Glutamatergic neuron (in vitro differentiated cells): ENCODE results near the gene OAT. TPM values are rescaled to one million over a fixed set of nuclear protein-coding genes. Genes with fewer than 3 reads are reported as not detected.

Source experiments
- DNase-seq: peaks from one replicate; pipeline ENCODE4 v3.0.0; 2022
- H3K27ac Mint-ChIP-seq: one replicate; pipeline ENCODE4 v1.8.0; 2020; ENCODE audit warnings: mild to moderate bottlenecking, mixed read lengths, inconsistent platforms; ENCODE audit not compliant: unreplicated experiment
- H3K27me3 Mint-ChIP-seq: one replicate; pipeline ENCODE4 v1.8.0; 2020; ENCODE audit warnings: mild to moderate bottlenecking, moderate library complexity, mixed read lengths, inconsistent platforms; ENCODE audit not compliant: unreplicated experiment
- H3K36me3 Mint-ChIP-seq: one replicate; pipeline ENCODE4 v1.8.0; 2020; ENCODE audit warnings: mild to moderate bottlenecking, mixed read lengths, inconsistent platforms; ENCODE audit not compliant: unreplicated experiment
- H3K4me1 Mint-ChIP-seq: one replicate; pipeline ENCODE4 v1.8.0; 2020; ENCODE audit warnings: mild to moderate bottlenecking, low read depth, mixed read lengths, inconsistent platforms; ENCODE audit not compliant: unreplicated experiment
- H3K4me3 Mint-ChIP-seq: one replicate; pipeline ENCODE4 v1.8.0; 2020; ENCODE audit warnings: mild to moderate bottlenecking, mixed read lengths, inconsistent platforms; ENCODE audit not compliant: unreplicated experiment
- H3K9me3 Mint-ChIP-seq: one replicate; pipeline ENCODE4 v1.8.0; 2020; ENCODE audit warnings: mild to moderate bottlenecking, moderate library complexity, mixed read lengths, inconsistent platforms; ENCODE audit not compliant: unreplicated experiment
- total RNA-seq: library from RNA; stranded (reverse); fragmentation: NEBNext Ultra II Directional; extraction: Animal tissue kit (Norgen Biotek cat#: 25700); gene quantifications from one replicate; pipeline ENCODE4 v1.2.1, GENCODE V29; 2021; ENCODE audit not compliant: unreplicated experiment
- TF ChIP-seq, protein P1 (sequence below): fragments of 200-600 bp; sonication (generic); IDR thresholded peaks from one replicate; pipeline ENCODE4 v1.5.0; 2021; ENCODE audit not compliant: partially characterized antibody, unreplicated experiment

OAT gene
- total RNA-seq, 1 donor from 2014 or later, result 49.2 TPM

- H3K36me3 Mint-ChIP-seq, result no peaks in the 10 kb centered on the region
- H3K4me1 Mint-ChIP-seq, result peaks cover 21% of the 10 kb centered on the region
- H3K9me3 Mint-ChIP-seq, result peaks cover 6% of the 10 kb centered on the region
- no peaks in the 10 kb centered on the region for H3K27me3 Mint-ChIP-seq
- DNase-seq, result no peak
- TF ChIP-seq, protein P1, sequence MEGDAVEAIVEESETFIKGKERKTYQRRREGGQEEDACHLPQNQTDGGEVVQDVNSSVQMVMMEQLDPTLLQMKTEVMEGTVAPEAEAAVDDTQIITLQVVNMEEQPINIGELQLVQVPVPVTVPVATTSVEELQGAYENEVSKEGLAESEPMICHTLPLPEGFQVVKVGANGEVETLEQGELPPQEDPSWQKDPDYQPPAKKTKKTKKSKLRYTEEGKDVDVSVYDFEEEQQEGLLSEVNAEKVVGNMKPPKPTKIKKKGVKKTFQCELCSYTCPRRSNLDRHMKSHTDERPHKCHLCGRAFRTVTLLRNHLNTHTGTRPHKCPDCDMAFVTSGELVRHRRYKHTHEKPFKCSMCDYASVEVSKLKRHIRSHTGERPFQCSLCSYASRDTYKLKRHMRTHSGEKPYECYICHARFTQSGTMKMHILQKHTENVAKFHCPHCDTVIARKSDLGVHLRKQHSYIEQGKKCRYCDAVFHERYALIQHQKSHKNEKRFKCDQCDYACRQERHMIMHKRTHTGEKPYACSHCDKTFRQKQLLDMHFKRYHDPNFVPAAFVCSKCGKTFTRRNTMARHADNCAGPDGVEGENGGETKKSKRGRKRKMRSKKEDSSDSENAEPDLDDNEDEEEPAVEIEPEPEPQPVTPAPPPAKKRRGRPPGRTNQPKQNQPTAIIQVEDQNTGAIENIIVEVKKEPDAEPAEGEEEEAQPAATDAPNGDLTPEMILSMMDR, result no peak
- H3K27ac Mint-ChIP-seq, result no peak overlapping the region
- no peak overlapping the region for H3K4me3 Mint-ChIP-seq
These were observed 67.1 kb downstream of the OAT start for GRCh38 chr10:124351481-124352220.

- no peaks in the 10 kb centered on the region for H3K27me3 Mint-ChIP-seq
- TF ChIP-seq, protein P1, result no peak
- no peaks in the 10 kb centered on the region for H3K36me3 Mint-ChIP-seq
- no peak overlapping the region for H3K27ac Mint-ChIP-seq
- DNase-seq, result no peak
- peaks cover 6% of the 10 kb centered on the region for H3K9me3 Mint-ChIP-seq
- no peak overlapping the region for H3K4me3 Mint-ChIP-seq
- peaks cover 21% of the 10 kb centered on the region for H3K4me1 Mint-ChIP-seq
These were observed 67.9 kb downstream of the OAT start for GRCh38 chr10:124350806-124351205.

DNA sequence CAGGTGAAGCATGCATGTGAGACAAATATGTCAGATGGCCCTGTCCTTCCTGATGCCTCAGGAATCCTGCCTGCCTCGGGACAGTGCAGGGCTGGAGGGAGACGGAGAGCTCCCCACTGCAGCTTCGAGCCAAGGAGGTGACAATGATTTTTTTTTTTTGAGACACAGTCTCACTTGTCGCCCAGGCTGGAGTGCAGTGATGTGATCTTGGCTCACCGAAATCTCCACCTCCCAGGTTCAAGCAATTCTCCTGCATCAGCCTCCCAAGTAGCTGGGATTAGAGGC is 68.8 kb downstream of the OAT start:
- H3K36me3 Mint-ChIP-seq, result no peaks in the 10 kb centered on the region
- H3K27ac Mint-ChIP-seq, result no peak overlapping the region
- no peak for DNase-seq
- H3K4me1 Mint-ChIP-seq, result peaks cover 19% of the 10 kb centered on the region
- TF ChIP-seq, protein P1, result no peak
- H3K27me3 Mint-ChIP-seq, result no peaks in the 10 kb centered on the region
- H3K9me3 Mint-ChIP-seq, result peaks cover 4% of the 10 kb centered on the region
- no peak overlapping the region for H3K4me3 Mint-ChIP-seq

DNA sequence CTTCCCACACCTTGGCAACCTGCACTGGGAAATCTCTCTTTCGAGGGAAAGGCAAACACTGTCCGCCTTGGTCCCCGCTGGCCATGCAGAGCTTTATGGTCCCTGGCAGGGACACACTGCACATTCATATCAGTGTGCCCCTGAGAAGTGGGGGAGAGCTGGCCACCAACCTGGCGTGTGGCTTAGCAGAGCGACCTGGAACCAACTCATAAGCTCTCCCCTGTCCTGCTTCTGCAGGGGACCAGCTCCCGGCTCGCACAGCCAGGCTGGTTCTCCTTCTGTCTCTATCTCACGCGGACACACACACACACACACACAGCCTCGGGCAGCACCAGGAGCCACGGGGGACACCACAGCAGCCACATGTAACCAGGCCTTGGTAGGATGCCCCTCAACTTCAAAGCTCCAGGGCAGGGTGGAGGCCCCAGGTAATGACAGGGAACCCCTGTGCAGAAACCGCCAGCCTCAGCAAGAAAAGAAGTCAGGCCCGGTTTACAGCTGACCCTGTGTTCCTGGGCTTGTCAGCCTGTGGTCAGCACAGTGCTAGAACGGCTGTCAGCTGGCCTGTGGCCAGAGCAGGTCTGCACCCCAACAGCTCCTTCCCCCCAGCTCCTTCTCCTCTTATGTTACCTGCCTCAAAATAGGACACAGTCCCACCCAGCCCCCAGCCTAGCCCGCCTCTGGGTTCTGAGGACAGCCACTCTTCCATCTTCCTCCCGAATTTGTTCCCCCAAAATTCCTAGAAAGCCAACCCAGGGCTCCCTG is 69.3 kb downstream of the OAT start:
- Mint-ChIP-seq H3K9me3 (peaks cover 2% of the 10 kb centered on the region), H3K27me3 (no peaks in the 10 kb centered on the region), H3K27ac (no peak overlapping the region), H3K4me3 (no peak overlapping the region), H3K36me3 (no peaks in the 10 kb centered on the region), H3K4me1 (peaks cover 16% of the 10 kb centered on the region)
- TF ChIP-seq, protein P1, result no peak
- DNase-seq, result no peak

DNA sequence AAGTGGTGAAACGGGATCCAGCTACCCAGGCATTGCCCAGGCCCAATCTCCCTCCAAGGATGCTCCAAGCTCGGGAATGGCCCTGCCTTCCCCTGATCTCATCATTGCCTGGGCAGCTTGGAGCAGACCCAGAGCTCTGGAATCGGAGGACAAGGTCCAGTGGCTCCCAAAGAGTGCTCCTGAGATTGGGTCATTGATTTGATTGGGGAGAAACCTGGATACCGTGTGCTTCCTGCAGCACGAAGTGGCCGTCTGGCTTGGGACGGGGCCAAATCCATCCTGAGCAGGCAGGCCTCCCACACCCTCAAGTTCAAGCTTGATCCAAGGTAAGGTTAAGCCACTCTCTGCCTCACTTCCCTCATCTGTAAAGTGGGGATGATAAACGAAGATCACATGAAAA is 69.9 kb downstream of the OAT start:
- H3K4me1 Mint-ChIP-seq, result peaks cover 10% of the 10 kb centered on the region
- TF ChIP-seq, protein P1, result no peak
- H3K4me3 Mint-ChIP-seq, result no peak overlapping the region
- no peaks in the 10 kb centered on the region for H3K36me3 Mint-ChIP-seq
- peaks cover 2% of the 10 kb centered on the region for H3K9me3 Mint-ChIP-seq
- no peak overlapping the region for H3K27ac Mint-ChIP-seq
- H3K27me3 Mint-ChIP-seq, result no peaks in the 10 kb centered on the region
- no peak for DNase-seq
